SIG-M5 treated with dmso at 0.1 percent for 504 hours (cell line): ENCODE data around the gene SKI.

ENCODE experiments used
- DNase-seq: peaks from one replicate; lab custom pipeline; 2025; ENCODE audit not compliant: unreplicated experiment; lab: John Stamatoyannopoulos, UW

SKI gene

DNA sequence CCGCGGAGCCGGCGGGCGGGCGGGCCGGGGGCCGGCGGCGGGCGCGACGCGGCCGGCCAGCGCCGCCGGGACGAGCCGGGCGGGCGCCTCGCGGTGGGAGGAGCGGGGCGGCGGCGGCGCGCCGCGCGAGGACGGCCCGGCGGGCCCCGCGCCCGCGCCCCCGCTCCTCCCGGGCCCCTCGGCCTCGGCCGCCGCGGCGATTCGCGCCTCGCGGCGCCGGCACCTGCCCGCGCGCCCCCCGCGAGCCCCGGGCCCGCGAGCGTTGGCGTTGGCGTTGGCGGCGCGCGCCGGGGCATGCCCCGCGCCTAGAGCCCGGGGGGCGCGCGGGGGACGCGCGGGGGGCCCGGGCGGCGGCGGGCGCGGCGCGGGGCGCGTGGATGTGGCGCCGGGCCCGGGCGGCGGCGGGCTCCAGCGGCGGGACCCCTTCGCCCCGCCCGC, at the start of gene SKI:
Gene SKI (plus strand): TSS at position 163 of the 438 bp plus-strand sequence. CDS start 448 bp downstream, outside the sequence.
- DNase-seq = no peak

DNA sequence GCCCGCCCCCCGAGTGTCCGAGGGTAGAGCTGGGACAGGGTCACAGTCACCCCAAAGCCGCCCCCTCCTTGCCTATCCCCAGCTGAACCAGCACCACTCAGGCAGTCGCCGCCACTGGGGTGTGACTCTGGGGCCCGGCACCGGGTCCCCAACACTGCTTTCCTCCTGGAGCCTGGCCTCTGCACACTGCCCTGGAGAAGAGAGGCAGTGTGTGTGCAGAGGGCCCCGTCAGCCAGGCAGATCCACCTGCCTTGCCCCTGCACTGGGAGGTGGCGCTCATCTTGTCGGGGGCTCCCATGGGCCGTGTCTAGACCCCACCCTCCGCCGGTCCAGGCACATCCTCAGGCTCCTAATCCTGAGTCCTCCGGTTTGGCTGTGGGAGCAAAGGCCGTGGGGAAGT, 49.2 kb upstream of the SKI start:
- DNase-seq = no peak

- DNase-seq = no peak
Measured at GRCh38 chr1:2179283-2180013, 48.7 kb upstream of the SKI start.

DNA sequence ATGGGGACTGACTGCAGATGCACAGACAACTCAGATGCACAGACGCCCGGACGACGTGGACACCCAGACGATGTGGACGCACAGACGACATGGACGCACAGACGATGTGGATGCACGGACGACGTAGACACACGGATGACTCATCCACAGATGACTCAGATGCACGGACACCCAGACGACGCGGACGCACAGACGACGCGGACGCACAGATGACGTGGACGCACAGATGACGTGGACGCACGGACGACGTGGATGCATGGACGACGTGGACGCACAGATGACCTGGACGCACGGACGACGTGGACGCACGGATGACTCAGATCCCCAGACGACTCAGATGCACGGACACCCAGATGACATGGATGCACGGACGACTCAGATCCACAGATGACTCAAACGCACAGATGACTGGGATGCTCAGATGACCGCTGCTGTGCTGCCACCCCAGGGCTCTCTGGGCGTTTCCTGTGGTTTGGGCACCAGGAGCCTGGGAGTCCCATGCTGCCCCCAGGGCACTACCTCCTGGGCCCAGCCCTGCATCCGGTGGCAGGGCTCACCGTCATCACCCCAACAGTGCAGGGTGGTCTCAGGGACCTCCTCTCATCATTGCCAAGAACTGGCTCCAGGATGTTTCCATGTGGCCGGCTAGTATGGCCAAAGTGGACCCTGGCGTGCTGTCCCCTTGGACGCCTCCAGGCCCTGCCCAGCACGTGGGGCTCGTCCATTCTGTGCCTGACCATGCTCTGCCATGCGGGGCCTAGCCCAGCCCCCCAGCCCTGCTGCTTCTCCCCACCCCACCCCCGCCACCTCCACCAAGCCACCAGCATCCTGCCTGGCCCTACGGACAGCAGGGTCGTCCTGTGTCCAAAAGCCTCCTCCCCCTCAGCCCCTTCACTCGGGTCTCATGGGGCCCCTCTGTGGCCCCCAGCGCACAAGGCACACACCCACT, 47.5 kb upstream of the SKI start:
- DNase-seq = no peak

GRCh38 chr1:2181271-2181670, 46.8 kb upstream of the SKI start:
- DNase-seq = no peak

DNA sequence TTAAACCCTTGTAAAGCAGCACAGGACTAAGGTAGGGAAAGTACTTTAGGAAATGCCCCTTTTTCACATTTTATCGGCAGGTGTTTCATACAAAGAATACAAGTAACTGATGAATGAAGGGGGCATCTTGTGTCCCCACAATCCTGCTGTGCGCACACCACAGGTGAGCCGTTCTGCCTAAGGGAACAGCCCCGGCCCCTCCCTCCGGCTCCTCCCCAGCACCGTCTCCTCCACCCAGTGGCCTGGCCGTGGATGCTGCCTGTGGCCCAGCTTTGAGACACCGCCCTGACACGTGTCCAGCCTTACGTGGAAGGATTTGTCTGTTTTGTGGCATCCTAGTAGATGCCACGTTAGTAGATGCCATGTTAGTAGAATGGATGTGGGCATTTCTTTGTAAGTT, 46.4 kb upstream of the SKI start:
- no peak for DNase-seq

DNA sequence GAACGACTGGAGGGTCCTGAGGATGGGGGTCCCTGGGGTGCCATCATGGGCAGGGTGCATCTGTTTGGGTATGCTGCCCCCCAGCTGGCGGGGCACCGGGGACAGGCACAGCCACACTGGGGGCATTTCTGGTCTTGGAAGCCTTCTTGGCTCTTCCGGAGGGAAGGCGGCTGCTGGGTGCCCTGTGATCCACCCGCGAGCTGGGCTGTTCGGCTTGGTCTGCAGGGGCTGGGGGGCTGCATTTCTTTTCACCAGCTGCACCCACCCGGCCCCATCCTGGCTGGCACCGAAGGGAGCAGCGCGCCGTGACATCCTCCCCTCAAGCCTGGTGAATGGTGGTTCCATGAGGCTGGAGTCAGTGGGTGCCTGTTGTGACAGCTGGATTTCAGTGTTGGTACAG, 45.7 kb upstream of the SKI start:
- no peak for DNase-seq

GRCh38 chr1:2183937-2184334, 44.2 kb upstream of the SKI start:
- DNase-seq = no peak

DNA sequence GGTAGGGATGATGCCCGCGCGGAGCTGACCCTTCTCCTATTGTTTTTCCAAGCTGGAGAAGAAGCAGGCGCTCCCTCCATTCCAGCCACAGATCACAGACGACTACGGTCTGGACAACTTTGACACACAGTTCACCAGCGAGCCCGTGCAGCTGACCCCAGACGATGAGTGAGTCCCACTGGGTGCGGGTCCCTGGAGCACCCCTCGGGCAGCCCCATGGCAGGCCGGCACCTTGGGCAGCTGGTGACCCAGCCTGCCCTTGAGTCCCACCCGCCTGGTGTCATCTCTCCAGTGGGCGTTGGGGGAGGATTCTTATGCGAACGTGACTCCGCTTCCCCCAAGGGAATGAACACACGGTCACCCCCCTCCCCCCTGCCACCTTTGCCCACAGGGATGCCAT, 43.6 kb upstream of the SKI start:
- DNase-seq = no peak

DNA sequence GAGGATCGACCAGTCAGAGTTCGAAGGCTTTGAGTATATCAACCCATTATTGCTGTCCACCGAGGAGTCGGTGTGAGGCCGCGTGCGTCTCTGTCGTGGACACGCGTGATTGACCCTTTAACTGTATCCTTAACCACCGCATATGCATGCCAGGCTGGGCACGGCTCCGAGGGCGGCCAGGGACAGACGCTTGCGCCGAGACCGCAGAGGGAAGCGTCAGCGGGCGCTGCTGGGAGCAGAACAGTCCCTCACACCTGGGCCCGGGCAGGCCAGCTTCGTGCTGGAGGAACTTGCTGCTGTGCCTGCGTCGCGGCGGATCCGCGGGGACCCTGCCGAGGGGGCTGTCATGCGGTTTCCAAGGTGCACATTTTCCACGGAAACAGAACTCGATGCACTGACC, 43.2 kb upstream of the SKI start:
- DNase-seq = no peak

GRCh38 chr1:2185880-2186855, 42.0 kb upstream of the SKI start:
- no peak for DNase-seq

DNA sequence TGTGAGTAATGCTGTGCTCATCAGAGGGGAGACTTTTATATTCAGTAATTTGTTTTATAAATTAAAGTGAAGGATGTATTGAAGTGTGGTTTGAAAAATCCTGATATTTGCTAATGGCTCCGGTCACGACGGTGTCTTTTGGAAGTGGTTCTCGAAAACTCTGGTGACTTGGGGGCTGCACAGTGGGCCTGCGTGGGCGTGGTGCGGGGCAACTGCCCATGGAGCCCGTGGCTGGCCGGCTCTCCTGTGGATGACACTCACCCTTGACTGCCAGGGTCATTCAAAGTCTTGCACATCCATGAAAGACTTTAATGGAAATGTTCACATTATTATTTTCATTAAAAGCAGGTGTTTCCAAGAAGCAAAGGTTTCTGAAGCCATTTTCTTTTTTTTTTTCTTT, 41.2 kb upstream of the SKI start:
- no peak for DNase-seq

DNA sequence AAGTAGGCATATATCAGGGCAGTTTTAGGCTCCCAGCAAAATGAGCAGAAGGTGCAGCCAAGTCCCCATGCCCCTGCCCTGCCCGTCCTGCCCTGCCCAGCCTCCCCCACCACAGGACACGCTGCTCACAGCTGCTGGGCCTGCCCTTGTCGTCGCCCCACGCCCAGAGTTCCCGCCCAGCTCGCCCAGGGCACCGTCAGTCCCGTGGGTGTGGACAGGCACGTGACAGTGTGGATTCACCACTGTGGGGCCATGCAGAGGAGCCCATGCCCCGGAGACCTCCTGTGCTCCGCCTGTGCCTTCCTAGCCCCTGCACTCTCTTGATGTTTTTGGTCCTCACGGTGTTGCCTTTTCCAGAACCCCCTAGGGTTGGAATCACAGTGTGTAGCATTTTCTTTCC, 40.5 kb upstream of the SKI start:
- no peak for DNase-seq

DNA sequence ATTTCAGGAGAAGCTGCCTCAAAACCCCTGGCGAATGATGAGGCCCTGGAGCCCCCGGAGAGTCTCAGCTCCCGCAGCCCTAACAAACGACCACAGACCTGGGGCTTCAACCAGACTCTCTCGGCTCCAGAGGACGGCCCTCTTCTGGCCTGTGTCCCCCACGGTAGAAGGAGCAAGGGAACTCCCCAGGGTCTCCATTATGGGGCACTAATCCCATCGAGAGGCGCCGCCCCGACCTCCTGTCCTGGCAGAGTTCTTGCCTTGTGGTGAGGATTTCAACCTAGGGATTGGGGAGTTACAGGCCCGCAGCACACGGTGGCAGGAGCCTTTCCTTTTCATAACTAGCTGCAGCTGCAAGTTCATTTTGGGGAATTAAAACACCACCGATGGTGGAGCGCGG, 39.8 kb upstream of the SKI start:
- no peak for DNase-seq

DNA sequence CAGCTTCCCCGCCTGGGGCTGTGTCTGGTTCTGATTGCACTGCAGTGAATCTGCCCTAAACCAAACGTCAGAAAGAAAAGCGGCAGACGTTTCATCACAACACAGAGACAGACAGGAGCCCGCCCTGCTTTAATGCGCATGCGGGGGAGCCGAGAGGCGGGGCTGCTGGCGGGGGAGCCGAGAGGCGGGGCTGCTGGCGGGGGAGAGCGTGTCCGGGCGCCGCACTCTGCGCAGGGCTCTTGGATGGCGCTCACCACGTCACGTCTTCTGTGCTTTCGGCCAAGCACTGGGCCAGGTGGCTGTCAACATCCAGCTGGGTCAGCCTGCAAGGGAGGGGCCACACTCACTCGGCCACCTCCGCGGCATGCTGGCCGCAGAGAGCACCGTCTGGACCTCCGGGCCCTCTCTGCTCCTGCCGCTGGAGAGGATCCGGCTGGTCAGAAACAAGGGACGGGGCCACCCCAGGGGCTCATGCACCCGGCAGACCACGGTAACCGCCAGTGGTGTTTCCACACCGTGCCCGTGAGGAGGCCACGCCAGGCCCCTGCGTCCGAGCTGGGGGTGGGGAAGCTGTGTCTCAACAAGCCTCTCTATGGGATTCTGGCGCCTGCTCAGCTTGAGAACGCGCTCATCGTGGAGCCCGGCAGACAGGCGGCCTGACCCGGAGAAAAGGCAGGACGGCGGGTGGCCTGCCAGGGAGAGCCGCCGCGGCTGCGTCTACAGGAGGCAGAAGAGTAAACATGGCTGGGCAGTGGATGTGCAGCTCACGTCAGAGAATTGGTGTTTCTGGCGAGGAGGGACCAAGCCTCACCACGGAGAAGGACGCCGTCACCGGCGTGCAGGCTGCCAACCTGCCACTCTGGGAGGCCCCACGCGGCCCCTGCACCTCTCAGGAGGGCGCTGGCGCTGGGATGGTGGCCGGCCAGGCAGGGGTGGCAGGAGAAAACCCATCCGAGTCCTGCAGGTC, 38.4 kb upstream of the SKI start:
- DNase-seq = peak; percentile 91

GRCh38 chr1:2190491-2190976, 37.6 kb upstream of the SKI start:
- DNase-seq = no peak

- no peak for DNase-seq
Measured at GRCh38 chr1:2192031-2192995, 35.8 kb upstream of the SKI start.

GRCh38 chr1:2193514-2194281, 34.4 kb upstream of the SKI start:
- no peak for DNase-seq
